HTERT RPE-1 (cell line): ENCODE data around the gene RBM12.

Experiments used
- in situ Hi-C: fragments of 300-500 bp; cut with MboI; formaldehyde crosslinking; loops from 4 replicates; pipeline ENCODE4 v1.14.3; 2020; ENCODE audit warnings: low sequenced_read_pairs

RBM12 gene

DNA sequence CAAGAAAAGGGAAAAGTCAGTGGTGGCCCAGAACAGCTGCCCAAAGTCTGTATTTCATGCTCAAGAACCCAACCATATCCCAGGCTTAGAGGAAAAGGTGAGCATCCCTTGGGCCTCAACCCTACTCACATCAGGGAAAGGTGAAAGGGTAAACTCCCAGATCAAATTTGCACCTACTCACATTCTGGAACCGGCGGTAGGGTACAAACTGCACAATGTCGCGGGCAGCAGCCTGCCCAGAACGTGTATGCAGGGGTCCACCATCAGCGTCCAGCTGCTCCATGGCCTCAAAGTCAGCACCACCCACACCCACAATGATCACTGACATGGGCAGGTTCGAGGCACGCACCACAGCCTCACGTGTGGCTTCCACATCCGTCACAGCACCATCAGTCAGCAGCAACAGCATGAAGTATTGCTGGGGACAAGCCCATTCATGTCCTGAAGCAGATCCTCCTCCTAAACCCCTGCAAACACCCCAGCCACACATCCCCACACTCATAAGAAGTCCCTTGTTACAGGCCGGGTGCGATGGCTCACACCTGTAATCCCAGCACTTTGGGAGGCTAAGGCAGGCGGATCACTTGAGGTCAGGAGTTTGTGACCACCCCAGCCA lies 38.2 kb downstream of the RBM12 start:
- in situ Hi-C loops, result no loop called here

DNA sequence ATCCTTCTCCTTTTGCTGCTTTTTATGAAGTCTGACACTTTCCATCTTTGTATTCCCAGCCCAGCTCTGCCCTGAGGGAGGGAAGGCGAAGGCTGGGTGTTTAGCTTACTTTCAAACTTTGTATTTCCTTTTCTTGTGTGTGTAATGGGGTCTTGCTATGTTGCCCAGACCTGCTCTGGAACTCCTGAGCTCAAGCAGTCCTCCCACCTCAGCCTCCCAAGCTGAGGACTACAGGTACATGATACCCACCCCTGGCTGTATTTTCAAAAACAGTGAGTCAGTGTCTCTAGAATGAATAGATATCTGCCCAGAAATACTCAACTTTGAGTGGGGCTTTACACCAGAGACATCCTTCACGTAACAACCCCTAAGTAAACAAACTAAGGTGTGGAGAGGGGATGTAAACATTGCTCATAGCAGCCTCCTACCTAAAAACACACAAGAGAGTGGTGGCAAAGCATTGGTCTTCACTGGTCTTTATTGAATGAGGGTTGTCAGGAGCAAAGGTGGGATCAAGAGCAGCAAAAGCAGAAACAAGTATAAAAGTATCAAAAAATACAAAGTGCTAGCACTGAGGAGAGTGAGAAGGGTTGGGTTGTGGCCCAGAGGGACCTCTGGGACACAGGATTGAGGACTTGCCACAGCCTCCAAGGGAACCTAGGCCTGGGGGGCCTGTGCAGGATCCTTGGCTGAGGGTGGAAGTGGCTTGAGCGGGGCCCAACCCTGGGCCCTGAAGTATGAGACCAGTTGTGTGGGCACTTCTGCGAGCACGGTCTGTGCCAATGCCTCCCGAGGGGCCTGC lies 38.9 kb downstream of the RBM12 start:
- in situ Hi-C loops, result no loop called here

DNA sequence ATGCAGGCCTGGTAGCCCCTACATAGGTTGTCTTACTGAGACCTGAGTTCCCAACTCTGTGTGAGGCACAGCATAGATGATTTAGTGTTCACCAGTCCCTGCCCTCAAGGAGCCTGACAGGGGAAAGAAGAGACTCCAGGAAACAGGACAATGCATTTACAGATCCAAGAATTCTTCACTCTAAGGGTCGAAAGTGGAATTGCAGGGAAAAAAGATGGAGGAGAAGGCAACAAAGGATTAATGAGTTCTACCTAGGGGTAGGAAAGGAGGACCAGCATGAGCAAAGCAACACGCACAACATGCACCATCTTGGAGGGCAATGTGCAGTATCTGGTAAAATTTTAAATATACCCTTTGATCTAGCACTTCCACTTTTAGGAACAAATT lies 43.1 kb downstream of the RBM12 start:
- in situ Hi-C loops, result no loop called here

DNA sequence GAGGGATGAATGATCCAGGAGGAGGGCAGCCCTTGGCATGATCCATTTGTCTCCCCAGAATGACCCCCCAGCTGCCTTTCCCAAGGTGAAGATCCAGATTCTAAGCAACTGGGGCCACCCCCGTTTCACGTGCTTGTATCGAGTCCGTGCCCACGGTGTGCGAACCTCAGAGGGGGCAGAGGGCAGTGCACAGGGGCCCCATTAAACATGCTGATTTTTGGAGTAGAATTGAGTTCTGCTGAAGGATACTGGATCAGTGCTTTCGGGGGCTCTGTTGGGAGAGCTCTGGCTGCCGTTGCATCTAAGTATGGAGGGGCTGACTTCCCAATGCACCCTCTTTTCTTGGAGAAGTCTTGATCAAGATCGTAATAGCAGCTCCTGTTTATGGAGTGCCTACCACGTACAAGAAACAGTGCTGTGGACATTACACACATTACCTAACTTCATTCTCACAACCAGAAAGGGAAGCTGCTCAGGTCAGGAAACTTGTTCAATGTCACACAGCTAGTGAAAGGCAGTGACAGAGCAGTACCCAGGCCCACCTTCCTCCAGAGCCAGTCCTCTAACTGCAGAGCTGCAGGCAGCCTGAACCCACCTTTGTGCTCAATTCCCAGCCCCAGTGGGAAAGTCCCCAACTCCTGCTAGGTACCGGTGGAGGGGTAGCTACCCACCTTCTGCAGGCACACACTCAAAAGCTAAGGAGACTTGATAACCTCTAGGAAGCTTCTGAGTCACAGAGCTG lies 43.7 kb downstream of the RBM12 start:
- in situ Hi-C loops, result no loop called here

DNA sequence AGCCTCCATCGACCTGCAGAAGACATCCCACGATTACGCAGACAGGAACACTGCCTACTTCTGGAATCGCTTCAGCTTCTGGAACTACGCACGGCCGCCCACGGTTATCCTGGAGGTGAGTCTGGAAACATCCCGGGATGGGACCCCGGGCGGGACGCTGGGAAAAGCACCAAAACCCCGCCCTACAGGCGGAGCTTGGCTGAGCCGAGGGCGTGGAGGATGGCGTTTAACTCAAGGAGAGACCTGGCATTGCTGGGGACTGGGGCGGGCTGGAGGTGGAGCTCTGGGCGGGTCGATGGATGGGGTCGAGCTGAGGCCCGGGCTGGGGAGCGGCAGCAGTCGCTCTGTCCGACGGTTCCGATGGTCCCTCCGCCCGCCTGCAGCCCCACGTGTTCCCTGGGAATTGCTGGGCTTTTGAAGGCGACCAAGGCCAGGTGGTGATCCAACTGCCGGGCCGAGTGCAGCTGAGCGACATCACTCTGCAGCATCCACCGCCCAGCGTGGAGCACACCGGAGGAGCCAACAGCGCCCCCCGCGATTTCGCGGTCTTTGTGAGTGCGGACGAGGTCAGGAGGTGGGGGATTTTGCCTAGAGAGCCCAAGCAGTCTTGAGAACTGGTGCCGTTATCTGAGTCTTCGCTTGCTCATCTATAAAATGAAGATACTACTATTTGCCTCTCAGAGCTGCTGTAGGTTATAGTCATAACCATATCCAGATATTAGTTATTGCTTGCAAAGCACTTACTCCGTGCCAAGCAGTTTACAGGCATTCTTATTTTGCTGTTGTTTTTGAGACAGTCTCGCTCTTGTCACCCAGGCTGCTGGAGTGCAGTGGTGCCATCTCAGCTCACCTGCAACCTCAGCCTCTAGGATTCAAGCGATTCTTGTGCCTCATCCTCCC lies 45.3 kb downstream of the RBM12 start:
- in situ Hi-C loops, result no loop called here

DNA sequence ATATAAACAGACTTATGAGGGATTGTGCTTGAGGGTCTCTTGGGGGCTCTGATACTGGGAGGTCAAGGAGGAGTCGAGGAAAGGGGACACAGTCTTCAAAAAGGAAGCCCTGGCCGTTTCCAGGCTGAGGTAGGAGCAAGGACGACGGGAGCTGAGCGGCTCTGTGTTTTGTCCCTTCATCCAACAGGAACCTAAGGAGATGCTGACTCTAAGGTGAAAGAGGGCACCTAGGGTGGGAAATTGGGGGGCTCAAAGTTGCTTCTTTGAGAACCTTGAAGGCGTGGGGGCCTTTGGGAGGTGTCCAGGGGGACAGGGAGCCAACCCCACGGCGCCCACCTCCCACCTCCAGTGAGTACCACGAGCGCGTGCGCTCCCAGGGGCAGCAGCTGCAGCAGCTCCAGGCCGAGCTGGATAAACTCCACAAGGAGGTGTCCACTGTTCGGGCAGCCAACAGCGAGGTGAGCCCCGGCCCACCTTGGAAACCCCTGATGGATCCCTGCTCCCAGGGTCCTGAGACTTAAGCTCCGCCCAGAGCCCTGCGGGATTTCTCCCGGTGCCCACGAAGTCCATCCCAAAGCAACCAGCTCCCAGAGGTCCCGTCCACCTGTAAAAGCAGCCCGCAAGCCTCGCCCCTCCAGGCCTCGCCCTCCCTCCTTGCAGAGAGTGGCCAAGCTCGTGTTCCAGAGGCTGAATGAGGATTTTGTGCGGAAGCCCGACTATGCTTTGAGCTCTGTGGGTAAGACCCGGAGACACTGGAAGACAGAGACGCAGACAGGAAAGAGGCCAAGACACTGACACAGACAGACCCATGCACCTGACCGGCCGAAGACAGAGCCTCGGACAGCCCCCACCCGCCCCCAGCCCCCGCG lies 46.2 kb downstream of the RBM12 start:
- in situ Hi-C loops, result no loop called here

DNA sequence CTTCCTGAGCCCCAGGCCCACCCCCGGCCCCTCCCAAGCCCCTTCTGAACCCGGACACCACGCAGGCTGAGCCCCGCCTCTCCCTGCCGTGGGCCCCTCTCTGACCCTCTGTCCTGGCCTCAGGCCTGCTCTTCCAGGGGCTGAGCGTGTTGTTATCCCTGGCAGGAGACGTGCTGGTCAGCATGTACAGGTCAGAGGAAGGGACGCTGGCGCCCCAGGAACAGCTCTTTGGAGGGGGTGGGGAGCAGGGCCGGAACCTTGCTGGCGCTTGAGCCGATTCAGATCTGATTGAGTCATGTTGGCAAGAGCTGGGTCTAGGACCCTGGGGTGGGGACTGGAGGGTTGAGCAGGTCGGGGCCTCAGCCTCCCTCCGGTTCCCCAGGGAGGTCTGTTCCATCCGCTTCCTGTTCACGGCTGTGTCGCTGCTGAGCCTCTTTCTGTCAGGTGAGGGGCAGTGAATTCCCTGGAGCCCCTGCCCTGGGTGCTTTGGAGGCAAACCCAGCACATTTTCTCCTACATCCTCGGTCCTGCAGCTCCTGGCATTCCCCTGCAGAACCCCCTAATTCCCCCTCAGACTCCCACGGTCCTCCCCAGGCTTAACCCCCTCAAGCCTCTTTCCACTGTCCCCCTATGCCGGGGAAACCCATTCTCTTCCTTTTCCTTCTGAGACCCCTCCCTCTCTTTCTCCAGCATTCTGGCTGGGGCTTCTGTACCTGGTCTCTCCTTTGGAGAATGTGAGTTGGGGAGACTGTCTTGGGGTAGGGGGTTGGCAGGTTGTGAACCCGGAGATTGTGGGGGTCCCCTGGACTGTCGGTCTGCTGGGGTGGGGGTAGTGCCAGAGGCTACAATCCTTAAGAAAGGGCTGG lies 47.1 kb downstream of the RBM12 start:
- in situ Hi-C loops, result no loop called here

DNA sequence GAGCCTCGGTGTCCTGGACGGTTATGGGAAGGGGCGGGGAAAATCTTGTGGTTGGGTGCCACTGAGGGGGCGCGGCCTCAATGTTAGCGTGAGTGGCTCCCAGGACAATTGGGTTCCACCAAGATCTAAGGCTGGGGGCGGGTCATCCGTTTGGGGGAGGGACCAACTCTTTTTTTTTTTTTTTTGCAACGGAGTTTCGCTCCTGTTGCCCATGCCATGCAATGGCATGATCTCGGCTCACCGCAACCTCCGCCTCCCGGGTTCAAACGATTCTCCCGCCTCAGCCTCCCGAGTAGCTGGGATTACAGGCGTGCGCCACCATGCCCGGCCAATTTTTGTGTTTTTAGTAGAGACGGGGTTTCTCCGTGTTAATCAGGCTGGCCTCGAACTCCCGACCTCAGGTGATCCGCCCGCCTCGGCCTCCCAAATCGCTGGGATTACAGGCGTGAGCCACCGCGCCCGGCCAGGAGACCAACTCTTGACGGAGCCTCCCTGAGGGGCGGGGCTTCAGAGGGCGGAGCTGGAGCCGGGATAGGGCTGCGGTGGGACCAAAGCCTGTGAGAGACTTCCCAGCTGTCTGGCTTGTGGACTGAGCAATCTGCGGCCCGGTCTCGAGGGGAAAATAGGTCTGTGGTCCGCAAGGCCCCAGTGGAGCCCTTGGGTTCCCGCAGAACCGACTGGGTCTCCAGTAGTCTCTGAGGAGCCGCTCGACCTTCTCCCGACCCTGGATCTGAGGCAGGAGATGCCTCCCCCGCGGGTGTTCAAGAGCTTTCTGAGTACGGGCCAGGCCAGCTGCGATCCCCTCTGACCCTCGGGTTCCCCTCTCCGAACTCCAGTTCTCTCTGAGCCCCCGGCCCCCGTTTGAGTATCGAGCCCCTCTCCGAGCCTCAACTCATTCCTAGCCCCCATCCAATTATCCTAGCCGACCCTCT lies 48.0 kb downstream of the RBM12 start:
- in situ Hi-C loops, result no loop called here

DNA sequence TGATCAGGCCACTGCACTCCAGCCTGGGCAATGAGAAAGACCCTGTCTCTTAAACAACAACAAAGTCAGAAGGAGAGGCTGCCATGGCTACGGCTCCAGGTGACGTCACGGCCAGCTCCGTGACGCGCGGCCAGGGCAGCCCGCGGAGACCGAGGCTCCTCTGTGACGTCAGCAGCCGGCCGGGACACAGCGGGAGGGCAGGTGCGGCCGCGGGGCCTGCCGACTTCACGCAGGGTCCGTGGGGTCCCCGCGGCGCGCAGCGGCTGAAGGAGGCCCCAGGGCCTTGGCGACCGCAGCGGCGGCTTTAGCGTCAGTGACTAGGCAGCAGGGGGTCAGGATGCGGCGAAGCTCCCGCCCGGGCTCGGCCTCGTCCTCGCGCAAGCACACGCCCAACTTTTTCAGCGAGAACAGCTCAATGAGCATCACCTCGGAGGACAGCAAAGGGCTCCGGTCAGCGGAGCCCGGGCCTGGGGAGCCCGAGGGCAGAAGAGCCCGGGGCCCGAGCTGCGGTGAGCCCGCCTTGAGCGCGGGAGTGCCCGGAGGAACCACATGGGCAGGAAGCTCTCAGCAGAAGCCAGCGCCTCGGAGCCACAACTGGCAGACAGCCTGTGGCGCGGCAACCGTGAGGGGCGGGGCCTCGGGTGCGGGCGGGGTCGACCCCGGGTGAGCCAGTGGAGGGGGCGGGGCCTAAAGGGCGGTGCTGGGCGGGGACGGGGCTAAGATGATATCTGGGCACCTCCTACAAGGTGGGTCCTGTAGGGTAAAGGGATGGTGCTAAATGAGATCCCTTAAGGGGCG lies 48.8 kb downstream of the RBM12 start, which contains the start of gene SPAG4:
TSS of gene SPAG4 (plus strand) at position 163 of the 798 bp plus-strand sequence. CDS start at position 338, 175 bp downstream.
- in situ Hi-C loops, result no loop called here

DNA sequence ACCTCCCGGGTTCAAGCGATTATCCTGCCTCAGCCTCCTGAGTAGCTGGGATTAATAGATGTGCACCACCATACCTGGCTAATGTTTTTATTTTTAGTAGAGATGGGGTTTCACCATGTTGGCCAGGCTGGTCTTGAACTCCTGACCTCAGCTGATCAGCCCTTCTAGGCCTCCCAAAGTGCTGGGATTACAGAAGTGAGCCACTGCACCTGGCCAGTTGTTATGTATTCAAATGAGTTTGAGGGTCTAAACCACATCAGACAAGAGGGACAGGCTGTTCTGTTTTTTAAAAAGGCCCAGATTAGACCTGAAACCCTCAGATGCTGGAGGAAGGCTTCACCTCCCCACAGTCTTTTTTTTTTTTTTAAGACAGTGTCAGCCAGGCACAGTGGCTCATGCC lies 53.2 kb downstream of the RBM12 start:
- in situ Hi-C loops, result no loop called here

DNA sequence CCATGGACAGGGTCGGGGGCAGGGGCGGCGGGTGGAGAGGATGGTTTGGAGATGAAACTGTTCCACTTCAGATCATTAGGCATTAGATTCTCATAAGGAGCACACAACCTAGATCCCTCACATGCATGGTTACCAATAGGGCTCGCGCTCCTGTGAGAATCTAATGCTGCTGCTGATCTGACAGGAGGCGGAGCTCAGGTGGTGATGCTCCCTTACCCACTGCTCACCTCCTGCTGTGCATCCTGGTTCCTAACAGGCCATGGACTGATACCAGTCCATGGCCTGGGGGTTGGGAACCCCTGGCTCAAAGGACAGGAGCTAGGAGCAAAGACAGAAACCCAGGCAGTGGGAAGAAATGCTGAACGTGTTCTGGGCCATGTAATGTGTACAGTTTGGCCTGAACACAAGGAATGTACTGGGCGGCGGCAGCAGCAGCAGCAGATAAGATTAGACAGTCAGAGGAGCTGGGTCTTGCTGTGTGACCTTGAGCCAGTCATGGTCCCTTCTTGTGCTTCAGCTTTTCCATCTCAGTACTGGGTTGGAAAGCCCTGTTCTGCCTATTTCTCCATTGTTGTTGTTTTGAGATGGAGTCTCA lies 53.8 kb downstream of the RBM12 start:
- in situ Hi-C loops, result no loop called here

DNA sequence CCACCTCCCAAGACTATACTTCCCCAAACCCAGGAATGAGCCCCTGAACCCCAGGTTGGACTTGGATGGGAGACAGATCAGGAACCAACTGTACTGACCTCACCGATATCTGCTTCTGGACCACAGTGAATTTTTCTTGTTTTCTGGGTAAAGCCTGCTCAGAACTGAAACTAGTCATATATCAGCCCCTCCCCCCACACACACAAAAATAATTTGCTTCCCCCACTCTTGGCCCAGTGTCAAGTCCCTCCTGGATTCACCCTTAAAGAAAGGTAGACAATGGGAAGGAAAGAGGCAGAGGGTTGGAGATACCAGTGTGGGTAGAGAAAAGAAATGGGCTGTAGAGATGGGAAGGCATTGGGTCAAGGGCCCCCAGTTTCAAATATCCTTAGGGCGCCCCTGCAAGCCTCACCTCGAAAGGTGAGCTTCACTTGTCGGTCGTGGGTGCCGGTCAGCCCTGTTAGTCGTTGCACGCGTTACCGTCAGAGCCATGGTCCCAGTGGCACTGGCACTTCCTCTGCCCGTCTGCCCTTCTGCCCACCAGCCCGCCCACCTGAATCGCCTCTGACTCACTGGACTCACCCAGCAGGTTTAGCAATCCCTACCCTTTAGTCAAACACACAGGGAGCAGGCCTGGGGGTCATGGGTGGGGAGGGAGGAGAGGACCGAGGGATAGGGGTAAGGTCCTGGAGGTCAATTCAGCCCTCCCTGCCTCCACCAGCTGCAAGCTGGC lies 57.5 kb downstream of the RBM12 start:
- in situ Hi-C loops, result no loop called here

DNA sequence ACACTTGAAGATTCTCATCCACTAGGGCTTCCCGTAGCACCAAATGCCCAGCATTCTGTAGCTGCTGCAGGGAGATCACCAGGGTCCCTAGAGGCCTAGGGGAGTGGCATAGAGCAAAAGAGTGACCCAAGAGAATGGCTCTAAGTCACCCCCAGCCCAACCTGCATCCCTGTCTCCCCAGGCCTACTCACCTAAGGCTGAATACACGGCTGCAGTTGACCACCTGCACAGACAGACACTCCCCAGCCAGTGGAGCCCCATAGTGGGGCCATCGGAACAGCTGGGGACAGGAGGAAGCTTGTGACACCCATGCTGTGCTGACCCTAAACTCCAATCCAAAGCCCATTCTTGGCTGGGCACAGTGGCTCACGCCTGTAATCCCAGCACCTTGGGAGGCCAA lies 58.6 kb downstream of the RBM12 start:
- in situ Hi-C loops, result no loop called here

DNA sequence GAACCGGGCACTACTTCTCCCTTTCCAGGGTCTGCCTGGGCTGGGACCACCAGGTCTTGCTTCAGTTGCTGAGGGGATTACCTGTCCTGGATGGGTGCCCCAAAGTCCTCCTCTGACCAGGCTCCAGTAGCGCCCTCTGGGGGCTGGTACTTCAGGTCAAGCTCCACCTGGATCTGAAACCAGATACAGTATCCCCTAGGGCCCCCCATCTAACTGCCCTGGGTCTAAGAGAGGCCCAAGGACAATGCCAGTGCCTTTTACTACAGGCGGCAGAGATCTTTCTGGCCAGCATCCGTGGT lies 60.3 kb downstream of the RBM12 start:
- in situ Hi-C loops, result no loop called here

DNA sequence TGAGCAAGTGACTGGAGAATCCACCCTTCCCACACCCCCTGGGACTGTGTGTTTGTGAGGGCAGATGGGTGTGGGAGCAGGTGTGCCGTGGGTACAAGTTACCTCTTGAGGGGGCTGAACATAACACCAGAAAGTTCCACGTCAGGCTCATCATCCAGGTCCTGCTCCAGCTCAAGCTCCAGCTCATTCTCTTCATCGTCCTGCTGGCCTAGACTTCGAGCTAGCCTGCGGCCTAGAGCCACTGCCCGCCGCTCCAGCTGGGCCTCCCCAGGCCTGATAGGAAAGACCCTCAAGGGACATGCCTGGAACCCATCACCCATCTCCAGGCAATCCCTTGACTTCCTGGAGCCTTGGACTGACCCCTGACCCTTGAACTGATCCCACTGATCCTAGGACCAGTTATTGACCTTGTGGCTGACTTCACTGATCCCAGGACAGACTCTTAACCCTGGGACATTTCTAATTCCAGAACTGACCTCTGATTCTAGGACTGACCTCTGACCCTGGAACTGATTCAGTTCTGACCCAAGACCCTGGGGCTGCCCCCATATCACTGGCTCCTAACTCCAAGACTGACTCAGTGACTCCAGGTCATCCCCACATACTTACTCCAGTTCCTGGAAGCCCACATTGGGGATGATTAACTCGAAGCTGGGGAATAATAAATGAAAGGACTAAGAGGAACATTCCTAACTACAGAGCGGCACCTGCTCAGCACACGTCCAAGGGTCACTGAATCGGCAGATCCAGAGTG lies 60.8 kb downstream of the RBM12 start:
- in situ Hi-C loops, result no loop called here
